HG02852 (cell line): ENCODE data around the gene ETFB.

Source experiments
- ATAC-seq: cut with Tn5 transposase; IDR thresholded peaks from one replicate; pipeline ENCODE4 v1.9.1; 2021; ENCODE audit warnings: mild to moderate bottlenecking, moderate library complexity; ENCODE audit not compliant: unreplicated experiment

ETFB gene

DNA sequence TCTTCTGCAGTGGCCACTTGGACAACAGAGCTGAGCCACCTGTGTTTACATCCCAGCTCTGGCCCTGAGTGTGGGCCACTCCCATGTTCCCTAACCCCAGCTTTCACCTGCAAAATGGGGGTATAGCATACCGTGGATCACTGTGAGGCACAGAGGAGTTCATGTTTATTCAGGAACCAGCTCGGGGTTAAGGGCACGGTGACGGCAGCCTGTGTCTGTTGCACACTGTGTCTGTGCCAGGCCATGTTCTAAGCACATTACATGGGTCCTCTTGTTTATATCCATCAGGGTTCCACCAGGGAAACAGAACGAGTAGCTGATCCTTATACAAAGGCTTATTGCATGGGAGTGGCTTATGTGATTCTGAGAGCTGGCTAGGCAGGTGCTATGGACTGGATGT is 68.8 kb downstream of the ETFB start:
- no peak for ATAC-seq

DNA sequence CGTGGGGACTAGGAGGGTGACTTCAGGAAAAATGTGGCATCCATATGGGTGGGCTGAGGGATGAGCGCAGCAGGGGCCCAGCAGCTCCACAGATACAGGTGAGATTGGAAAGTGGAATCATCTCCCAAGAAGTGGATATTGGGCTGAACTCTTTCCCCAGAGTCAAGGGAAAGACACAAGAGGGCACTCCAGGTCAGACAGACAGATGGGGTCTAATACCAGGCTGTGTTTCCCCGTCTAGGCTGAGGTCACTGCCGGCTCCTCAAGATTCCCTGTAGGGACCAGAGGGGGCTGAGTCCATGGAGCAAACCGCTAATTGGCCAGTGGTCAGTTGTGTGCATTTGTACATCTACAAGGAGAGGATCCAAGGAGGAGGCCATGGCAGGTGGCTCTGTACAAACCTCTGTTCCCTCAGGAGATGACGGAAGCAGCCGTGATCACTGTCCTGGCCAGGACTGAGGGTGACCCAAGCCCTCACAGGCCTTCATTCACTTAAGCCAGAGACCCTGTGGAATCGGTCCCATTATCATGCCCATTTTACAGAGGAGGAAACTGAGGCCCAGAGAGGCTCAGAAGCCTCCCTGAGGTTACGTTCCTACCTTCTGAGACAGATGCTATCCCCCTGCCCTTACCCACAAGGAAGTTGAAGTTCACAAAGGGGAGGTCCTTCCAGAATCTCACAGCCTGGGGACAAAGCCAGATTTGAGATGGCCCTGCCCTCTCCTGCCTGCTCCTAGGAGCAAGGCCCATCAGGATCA is 69.7 kb downstream of the ETFB start:
- ATAC-seq = no peak

DNA sequence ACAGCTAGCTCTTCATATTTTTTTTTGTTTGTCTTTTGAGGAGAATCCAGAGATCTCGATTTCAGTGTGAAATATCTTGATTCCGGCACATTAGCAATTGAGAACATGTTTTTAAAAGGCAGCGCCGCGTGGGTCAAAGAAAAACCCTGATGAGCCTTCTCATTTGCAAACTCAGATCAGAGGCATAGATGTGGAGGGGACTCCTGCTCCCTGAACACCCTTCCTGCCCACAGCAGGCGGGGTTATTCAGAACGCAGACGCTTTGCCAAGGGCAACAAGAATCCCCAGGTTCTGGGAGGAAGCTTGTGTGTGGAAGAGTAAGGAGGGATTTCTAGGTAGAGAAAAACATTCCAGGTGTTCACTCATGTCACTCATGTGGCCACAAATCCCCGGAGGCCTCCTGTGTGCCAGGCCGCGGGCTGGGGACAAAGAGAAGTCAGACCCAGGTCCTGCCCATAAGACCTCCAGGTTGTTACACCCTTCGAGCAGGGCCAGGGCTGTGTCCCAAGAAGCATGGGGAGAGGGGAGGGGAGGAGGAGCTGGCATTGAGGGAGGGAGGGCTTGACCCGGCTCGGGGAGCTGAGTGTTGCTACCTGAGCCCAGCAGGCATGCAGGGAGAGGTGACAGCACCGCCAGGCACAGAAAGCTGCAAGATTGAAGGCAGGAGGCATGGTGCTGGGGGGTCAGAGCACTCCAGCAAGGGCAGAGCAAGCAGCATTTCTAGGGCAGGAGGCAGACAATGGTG is 70.6 kb downstream of the ETFB start:
- no peak for ATAC-seq
